GM15510 (cell line): ENCODE measurements around the gene FBXO5.

Experiments used
- POLR2A ChIP-seq: IDR thresholded peaks from 3 replicates; pipeline ENCODE4 v1.6.1; 2011; ENCODE audit warnings: borderline replicate concordance; ENCODE audit not compliant: insufficient read length; ENCODE audit errors: extremely low read depth

The FBXO5 gene

DNA sequence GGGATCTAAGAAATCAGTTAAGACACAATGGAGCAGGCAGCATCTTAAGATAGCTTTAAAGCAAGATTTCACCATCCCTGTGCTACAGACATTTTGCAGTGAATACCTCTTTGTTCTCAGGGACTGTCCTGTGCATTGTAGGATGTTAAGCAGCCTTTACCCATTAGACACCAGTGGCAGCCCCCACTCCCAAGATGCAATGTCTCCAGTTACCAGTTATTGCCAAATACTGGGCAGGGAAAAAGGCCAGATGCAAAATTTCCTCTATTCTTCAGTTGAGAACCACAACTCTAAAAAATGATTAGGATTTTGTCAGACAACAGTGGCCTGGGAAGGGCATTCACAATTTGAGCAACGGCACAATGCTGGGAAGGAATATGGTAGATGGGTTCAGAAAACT, 6.1 kb downstream of the FBXO5 start:
- TF ChIP-seq POLR2A, result no peak

DNA sequence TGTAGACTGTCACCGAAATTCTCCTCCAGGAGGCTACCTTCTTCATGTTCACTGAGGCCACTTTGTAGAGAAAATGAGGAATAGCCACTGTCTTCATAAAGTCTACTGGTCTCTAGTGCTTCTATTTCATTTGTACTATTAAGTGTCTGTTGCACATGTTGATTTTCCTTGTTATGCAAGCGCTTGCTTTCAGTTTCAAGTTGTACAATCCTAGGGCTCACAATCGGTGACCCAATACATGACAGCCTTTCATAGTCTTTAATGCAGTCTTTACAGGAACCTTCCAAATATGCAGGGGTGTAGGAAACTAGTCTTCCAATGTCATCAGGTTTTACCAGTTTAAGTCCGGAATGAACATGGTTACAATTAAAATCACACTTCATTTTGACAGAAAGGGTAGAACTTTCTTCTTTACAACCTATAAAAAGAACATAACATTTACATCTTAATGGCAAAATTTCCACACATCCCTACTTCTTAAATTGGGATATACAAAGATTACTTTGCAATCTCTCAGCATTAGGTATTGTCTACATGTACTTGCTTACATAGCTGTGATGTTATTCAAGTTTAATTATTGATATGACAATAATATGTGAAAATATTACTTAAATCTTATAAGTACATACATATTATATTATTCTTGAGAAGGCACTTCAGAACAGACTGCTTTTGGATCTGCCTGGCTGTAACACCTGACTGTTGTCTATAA, 7.5 kb downstream of the FBXO5 start:
- no peak for TF ChIP-seq POLR2A

DNA sequence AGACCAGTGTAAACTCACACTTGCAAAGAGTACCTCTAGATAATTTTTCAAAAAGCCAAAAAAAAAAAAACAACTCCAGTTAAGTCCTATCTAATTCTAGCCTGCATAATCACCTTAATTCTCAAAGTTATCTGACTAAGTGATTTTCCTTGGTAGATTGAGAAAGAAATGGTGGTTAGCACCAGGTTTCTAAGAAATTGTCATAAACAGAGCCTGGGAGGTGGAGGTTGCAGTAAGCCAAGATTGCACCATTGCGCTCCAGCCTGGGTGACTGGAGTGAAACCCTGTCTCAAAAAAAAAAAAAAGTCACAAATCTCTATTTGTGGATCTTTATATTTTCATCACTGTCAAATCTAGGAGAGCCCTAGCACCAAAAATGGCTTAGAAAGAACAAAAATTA, 8.9 kb downstream of the FBXO5 start:
- no peak for TF ChIP-seq POLR2A

DNA sequence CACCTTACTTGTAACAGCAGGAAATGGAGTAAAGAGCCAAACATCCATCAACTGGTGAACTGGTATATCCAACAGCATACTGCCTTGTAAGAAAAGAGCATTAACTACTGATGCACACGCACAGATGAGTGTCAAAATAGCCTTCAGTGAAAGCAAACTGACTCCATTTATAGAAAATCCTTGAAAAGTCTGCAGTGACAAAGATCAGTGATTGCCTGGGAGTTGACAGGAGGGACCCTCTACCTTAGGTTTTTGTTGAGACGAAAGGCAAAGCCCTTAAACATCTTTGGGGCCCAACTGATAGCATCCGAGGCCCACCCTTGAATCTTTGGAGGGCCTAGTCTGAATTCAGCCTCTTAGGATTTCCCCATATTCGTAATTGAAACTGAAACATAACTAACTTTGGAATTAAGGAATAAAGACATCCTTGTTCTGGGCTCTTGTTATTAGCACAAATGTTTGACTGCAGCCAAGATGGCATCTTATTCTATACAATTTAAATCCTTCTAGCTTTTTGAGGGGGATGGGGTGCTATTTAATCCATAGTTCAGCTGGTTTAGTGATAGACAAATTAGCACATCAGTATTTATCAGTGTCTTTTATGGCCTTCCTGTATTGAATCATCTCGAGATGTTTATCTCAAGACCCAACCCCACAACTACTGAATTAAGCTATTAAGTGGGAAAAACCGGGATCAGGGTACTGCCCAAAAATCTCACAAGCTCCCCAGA, 13.0 kb downstream of the FBXO5 start:
- no peak for TF ChIP-seq POLR2A

DNA sequence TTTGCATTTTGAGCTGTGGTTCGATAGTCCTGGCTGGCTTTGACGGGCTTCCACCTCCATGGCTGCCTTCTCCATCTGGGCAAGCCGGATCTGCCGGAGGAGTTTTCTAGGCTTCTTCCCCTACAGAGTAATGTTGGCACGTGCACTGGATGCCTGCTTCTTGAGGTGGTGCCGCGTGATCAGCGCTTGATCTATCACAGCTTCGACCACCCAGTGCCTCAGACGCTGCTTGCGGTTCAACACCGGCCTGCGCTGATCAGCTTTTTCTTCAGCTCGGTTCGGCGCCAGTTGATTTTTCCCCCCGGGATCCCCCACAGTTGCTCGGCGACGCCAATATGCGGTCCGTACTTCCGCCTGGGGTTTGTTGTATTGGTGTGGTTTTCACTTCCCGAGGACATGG, 23.5 kb downstream of the FBXO5 start:
- no peak for TF ChIP-seq POLR2A

DNA sequence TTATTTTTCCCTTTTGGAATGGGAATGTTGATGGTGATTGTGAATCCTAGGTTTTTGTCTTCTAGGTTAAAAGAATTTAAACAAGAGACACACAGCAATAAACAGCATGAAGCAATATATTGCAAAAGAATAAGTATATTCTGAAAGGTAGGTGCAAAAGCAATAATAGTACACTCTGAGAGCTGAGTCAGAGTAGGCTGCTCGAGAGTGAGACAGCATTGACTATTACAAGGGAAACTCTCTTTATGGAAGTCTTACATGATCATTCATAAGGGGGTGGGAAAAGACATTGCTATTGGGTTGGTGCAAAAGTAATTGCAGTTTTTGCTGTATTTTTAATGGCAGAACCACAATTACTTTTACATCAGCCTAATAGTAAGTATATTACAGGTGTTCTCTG, 25.0 kb downstream of the FBXO5 start:
- TF ChIP-seq POLR2A, result no peak

DNA sequence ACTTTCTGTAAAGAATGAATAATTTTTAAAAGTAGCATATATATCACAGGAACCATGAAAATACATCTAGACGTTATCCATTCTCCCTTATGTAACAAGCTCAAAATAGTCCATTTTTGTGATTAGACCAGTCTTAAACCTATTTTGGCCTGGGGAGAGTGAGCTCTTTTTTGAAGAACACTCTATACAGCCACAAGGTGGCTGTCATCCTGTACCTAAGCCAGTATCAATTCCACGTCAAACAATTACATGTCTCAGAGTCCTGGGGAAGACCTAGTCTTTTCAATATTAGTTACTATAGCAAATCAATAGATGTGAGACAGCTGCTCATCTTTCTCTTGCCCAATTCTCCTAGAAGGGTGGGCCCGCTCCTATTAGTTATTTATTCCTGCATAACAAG, 28.4 kb downstream of the FBXO5 start:
- TF ChIP-seq POLR2A, result no peak

DNA sequence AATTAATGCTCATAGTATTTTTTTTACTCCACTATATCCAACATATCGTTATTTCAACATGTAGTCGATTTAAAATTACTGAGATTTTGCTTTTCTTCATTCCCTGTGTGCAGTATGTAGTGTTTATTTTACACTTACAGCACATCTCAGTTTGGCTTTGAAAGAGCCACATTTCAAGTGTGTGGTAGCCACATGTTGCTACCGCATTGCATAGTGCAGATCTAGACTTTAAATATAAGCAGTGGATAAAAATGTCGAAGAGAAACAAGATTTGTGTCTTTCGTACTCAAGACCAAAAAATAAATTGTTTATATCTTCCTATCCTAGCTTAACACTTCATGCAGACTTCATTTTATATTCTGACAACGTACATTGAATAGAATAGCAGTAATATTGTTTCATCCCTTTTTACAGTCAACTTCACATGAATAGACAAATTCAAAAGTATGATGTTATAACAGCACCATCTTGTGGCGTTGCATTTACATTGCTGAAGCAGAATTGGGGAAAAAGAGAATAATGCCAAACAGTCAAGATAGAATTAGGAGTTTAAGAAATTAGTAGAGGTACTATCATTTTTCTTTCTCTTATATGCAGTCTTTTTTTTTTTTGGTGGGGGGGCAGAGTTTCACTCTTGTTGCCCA, 29.9 kb downstream of the FBXO5 start:
- TF ChIP-seq POLR2A, result no peak

DNA sequence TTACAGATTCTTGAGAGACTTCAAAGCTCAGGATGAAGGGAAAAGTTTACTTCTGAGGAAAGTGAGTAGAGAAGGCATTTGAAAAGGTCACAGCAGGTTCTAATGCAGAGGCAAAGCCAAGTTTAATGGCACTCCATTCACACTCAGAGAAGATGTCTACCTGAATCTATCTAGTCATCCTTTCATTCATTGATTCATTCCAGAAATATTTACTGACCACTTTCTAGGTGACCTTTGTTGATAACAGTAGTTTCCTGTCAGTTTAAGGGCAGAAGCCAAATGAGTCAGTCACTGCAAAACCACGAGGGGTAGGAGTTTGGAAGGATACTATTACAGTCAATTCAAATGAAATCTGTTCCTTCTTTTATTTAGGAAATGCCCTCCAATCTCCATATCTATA, 30.8 kb downstream of the FBXO5 start:
- no peak for TF ChIP-seq POLR2A

DNA sequence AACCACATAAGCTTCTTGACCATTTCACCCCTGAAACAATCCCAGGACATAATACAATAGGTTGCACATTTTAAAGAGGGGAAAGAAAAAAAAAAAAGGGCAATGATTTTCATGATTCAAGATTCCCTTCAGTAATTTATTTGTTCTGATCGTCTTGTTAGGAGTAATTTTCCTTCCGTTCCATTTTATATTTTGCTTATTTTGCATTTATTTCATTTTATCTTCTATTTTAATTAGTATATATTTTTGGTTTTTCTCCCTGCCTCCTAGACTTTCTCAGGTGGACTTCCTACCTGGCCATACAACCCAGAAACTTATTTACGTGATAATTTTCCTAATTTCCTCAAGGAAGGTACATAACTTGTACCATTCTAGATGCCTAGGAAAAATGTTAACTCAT, 32.6 kb downstream of the FBXO5 start:
- no peak for TF ChIP-seq POLR2A

DNA sequence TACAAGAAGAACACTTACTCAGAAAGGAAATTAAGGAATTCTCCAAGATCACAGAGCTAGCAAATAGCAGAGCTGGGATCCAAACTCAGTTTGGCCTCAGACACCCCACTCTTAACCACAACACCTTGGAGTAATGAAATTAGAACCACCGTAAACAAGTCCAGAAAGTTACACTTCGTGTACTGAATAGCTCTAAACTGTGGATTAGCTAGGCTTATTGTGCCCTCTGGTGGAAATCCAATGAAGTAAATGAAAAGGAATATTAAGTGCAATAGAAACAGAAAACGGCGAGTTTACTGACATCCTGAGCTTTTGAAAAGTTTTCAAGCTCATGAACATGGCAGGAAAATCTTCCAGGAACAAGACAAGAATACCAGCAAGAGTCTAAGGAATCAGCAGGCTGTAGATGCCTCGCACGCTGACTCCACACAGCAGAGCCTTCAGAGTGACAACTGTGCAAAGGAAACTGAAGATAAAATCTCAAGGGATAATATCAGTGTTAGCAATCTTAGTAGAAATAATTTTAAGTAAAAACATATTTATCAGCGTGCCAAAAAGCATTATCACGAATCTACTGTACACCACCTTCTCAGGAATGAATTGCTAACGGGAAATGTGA, 34.6 kb downstream of the FBXO5 start:
- no peak for TF ChIP-seq POLR2A

DNA sequence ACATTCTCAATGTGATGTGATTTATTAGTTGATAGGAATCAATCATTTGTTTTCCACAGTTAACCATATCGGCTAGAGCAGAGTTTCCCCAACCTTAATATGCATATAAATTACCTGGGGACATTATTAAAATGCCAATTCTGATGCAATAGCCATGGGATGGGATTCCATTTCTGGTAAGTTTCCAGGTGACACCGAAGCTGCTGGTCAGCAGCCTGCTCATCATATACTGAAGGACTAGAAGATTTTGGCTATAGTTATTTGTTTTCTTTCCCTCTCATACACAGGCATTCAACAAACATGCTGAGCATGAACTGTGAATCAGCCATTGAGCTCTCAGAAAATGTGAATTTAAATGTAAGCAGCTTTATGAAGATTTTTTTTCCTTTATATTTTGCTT, 35.8 kb downstream of the FBXO5 start:
- no peak for TF ChIP-seq POLR2A

DNA sequence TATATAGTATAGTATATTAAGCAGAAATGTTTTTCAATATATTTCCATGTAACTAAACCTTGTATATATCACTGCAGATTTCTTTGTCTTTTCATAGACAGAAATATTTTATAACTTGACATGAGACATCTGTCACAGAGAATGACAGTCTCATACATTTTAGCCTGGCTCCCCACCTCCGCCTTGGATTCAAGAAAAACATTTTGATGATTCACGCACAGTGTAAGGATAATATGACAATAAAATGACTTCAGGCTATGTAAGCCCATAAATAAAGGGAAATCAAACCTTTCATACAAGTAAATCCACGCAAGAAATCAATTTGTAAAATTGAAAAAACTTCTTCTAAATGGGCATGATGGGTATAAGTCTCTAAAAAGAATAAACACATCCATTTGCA, 36.4 kb downstream of the FBXO5 start:
- no peak for TF ChIP-seq POLR2A

DNA sequence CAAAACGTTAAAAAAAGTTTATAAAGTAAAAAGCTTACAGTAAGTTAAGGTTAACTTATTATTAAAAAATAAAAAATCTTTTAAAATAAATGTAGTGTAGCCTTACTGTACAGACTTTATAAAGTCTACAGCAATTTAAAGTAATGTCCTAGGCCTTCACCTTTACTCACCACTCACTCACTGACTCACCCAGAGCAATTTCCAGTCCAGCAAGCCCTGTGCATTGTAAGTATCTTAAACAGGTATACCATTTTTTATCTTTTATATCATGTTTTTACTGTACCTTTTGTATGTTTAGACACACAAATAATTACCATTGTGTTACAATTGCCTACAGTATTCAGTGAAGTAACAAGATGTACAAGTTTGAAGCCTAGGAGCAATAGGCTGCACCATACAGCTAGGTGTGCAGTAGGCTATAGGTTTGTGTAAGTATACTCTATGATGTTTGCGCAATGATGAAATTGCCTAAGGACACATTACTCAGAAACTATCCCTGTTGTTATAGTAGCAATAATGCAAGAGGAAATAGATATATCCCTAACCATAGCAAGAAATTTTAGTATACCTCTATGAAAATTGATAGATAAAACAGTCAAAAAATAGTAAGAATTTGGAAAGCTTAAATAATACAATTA, 39.5 kb downstream of the FBXO5 start:
- TF ChIP-seq POLR2A, result no peak

DNA sequence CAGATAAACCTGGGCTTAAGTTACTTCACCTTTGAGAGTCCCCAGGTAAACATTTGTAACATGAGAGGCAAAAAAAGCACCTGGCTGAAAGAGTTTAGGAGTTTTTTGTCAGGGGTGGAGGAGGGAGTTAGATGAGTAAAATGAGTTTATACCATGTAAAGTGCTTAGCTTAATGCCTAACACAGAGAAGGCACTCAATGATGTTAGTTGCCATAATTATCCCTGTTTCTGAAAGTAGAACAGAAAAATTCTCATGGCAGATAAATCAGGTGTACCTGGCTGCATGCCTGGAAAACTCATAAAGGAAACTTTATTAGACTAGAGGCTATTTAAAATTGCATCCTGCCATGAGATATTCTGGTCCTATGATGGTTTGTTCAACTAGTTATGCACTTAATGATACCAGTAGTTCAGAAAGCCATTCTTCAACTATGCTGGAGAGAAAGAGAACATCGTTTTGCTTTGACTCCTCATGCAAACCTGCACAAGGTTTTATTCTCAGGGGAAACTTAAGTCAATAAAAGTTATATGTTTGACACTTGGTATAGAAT, 40.4 kb downstream of the FBXO5 start:
- TF ChIP-seq POLR2A, result no peak
